NB4 (cell line): Measurements from ENCODE around the gene GRID2.

ENCODE experiments used
- DNase-seq: peaks from one replicate; pipeline ENCODE4 v3.0.0; 2010; ENCODE audit warnings: low read depth
- H3K4me3 ChIP-seq: one replicate; pipeline ENCODE4 v1.5.1; 2011; ENCODE audit warnings: mild to moderate bottlenecking, low read depth, low read length, moderate library complexity
- MYC ChIP-seq: IDR thresholded peaks from 2 replicates; pipeline ENCODE4 v1.6.1; 2011; ENCODE audit warnings: low read depth, low read length
- POLR2A ChIP-seq: IDR thresholded peaks from 2 replicates; pipeline ENCODE4 v1.6.1; 2011; ENCODE audit warnings: mild to moderate bottlenecking; ENCODE audit not compliant: insufficient read length; ENCODE audit errors: extremely low read depth
- TF ChIP-seq, protein P1 (sequence below): IDR thresholded peaks from one replicate; pipeline ENCODE4 v1.5.1; 2012; ENCODE audit warnings: low read depth, low read length
- TF ChIP-seq, protein P2 (sequence below): IDR thresholded peaks from 2 replicates; pipeline ENCODE4 v1.6.1; 2011; ENCODE audit warnings: low read depth, low read length

Gene GRID2

DNA sequence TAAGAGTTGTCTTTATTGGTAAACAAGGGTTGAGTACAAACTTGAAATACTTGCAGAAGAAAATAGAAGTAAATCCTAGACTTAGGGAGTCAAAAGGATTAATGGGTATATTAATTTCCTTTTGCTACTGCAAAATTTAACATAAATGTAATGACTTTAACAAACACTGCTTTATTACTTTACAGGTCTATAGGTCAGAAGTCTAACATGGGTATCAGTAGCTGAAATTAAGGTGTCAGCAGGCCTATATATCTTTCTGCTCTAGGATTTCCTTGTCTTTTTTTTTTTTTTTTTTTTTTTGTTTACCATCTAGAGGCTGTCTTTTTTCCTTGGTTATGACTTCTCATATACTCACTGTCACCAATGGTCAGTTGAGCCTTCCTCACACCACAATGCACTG lies 220.4 kb downstream of the GRID2 start:
- no peak overlapping the region for H3K4me3 ChIP-seq
- TF ChIP-seq MYC, result no peak
- TF ChIP-seq, protein P1, sequence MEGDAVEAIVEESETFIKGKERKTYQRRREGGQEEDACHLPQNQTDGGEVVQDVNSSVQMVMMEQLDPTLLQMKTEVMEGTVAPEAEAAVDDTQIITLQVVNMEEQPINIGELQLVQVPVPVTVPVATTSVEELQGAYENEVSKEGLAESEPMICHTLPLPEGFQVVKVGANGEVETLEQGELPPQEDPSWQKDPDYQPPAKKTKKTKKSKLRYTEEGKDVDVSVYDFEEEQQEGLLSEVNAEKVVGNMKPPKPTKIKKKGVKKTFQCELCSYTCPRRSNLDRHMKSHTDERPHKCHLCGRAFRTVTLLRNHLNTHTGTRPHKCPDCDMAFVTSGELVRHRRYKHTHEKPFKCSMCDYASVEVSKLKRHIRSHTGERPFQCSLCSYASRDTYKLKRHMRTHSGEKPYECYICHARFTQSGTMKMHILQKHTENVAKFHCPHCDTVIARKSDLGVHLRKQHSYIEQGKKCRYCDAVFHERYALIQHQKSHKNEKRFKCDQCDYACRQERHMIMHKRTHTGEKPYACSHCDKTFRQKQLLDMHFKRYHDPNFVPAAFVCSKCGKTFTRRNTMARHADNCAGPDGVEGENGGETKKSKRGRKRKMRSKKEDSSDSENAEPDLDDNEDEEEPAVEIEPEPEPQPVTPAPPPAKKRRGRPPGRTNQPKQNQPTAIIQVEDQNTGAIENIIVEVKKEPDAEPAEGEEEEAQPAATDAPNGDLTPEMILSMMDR, result no peak
- no peak for TF ChIP-seq POLR2A
- TF ChIP-seq, protein P2, sequence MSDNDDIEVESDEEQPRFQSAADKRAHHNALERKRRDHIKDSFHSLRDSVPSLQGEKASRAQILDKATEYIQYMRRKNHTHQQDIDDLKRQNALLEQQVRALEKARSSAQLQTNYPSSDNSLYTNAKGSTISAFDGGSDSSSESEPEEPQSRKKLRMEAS, result no peak
- DNase-seq, result no peak

DNA sequence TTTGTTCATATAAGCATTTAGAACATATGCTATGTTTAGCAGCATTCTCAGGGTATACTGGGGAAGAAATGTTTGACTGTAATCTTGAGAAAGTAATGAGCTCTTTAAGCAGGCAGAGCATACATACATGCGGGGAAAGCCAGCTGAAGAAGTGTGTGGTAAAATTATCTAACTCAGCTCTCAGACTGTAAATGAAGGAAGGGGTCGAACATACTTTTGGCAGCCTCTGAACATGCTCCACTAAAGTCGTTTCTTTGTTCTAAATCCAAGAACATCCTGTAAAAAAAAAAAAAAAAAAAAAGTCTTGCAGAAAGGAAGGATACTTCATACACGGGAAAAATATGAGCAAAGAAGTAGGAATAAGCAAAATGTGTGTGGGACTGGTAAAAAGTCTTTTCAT lies 224.8 kb downstream of the GRID2 start:
- DNase-seq, result no peak
- TF ChIP-seq, protein P2, result no peak
- TF ChIP-seq MYC (no peak), POLR2A (no peak)
- TF ChIP-seq, protein P1, result no peak

DNA sequence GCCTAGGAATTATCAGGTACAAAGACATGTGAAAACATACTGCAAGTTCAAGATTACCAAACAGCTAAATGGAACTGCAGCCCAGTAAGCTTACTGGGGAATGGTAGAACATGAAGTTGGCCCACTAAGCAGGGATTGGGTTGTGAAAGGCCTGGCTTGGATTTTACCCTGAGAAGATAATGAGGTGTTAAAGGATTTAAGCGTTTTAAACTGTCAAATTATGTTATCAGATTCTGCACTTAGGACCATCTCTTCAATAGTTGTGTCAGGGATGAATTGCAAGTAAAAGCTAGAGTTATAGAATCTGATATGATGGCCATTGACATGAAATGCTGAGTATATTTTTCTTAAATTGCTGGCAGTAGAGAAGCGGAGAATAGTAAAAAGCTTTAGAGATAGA lies 225.7 kb downstream of the GRID2 start:
- TF ChIP-seq, protein P2, result no peak
- TF ChIP-seq POLR2A, result no peak
- no peak for TF ChIP-seq MYC
- TF ChIP-seq, protein P1, result no peak

More for the DNA sequence above, 224.8 kb downstream of the GRID2 start:
- H3K4me3 ChIP-seq, result no peak overlapping the region

DNA sequence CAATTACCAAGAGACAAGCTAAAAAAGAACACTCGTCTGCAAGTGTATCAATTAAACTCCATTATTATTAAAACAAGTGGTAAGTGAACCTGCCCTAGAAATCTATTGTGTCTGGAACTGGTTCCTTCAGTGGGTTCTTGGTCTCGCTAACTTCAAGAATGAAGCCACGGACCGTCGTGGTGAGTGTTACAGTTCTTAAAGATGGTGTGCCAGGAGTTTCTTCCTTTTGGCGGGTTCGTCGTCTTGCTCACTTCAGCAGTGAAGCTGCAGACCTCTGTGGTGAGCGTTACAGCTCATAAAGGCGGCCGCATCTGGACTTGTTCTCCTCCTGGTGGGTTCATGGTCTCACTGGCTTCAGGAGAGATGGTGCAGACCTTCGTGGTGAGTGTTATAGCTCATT lies 231.8 kb downstream of the GRID2 start:
- no peak overlapping the region for H3K4me3 ChIP-seq
- DNase-seq, result no peak
- TF ChIP-seq MYC (no peak), POLR2A (no peak)
- TF ChIP-seq, protein P1, result no peak
- TF ChIP-seq, protein P2, result no peak

More for the DNA sequence above, 225.7 kb downstream of the GRID2 start:
- DNase-seq, result no peak
- no peak overlapping the region for H3K4me3 ChIP-seq

DNA sequence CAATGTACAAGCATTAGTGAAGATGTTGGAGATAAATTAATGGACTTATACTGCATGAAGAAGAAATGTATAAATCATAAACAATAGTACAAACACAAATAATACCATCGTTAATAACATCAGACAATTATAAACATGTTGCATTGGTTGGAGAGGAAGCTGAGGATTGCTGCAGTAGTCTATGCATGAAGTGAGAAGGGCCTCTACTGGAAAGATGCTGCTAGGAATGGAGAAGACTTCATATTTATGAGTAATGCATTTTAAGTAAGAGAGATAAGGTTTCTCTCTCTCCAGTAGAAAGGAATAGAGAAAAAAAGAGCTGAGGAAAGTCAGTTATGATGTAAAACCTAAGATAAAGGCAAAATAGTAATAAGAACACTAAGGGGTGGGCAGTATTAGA lies 247.8 kb downstream of the GRID2 start:
- no peak overlapping the region for H3K4me3 ChIP-seq
- TF ChIP-seq, protein P2, result no peak
- TF ChIP-seq MYC (no peak), POLR2A (no peak)
- TF ChIP-seq, protein P1, result no peak
- DNase-seq, result peak; percentile 0

DNA sequence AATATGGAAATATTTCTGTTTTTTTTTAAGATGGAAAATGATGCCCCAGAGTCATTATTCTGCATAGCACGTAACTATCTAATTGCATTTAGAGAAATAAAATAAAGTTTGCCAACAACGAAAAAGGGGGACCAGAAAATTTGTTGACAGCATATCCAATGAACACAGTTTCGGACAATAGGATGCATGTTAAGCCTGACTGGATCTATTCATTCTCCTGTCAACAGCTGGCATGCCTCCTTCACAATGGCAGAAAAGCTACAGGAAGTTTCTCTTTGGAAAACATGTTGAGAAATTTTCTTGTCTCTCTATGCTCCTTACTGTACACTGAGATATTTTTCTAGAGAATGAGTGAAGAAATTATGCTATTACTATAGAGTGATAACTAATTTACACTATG lies 262.5 kb downstream of the GRID2 start:
- DNase-seq, result no peak
- TF ChIP-seq, protein P1, result no peak
- TF ChIP-seq MYC (no peak), POLR2A (no peak)
- TF ChIP-seq, protein P2, result no peak
- H3K4me3 ChIP-seq, result no peak overlapping the region
